B cell (primary cell): ENCODE data around the gene MOB3C. TPM values are rescaled to one million over a fixed set of nuclear protein-coding genes. Genes with fewer than 3 reads are reported as not detected.

Experiments used
- ATAC-seq: fragments of 200-7000 bp; cut with Tn5 transposase; one replicate; pipeline ENCODE4 v1.10.0; 2021; ENCODE audit warnings: low read depth, mild to moderate bottlenecking, moderate number of reproducible peaks, moderate library complexity
- CTCF ChIA-PET: fragments of 350-600 bp; sonication (Branson Sonifier 250); formaldehyde crosslinking; loops from one replicate; lab custom pipeline; 2021; ENCODE audit warnings: antibody characterized with exemption, inconsistent platforms; lab: Charles Lee
- POLR2A ChIA-PET: fragments of 350-600 bp; sonication (Branson Sonifier 250); formaldehyde crosslinking; loops from one replicate; lab custom pipeline; 2021; ENCODE audit warnings: antibody characterized with exemption; lab: Charles Lee
- DNase-seq: peaks from one replicate; pipeline ENCODE4 v3.0.0; 2013
- H2AFZ ChIP-seq: 2 replicates; pipeline ENCODE4 v1.6.1; 2012; ENCODE audit warnings: mild to moderate bottlenecking, low read depth, low read length; ENCODE audit not compliant: insufficient read depth, poor library complexity, severe bottlenecking
- H3K27ac ChIP-seq, 2 donors: 1 replicate in 1 of 2; 2 replicates in 1 of 2; pipeline ENCODE4 v1.5.1; 2012 to 2013; ENCODE audit warnings: low read length in 2 of 2, mild to moderate bottlenecking in 2 of 2, moderate library complexity in 1 of 2
- H3K27me3 ChIP-seq, 4 experiments: fragments of 200-600 bp in 1 of 4; sonication (generic) in 1 of 4; replicated peaks in 1 of 4; 1 replicate in 2 of 4; 2 replicates in 2 of 4; pipeline versions ENCODE4 v1.6.1 to v1.7.0; 2013 to 2016; ENCODE audit warnings: low read length in 3 of 4, mild to moderate bottlenecking in 2 of 4, mixed read lengths in 1 of 4, moderate library complexity in 1 of 4; ENCODE audit not compliant: insufficient read depth in 4 of 4, control insufficient read depth in 3 of 4; ENCODE audit errors: control extremely low read depth in 1 of 4
- H3K36me3 ChIP-seq, 2 experiments: replicated peaks in 1 of 2; 1 replicate in 1 of 2; 2 replicates in 1 of 2; pipeline versions ENCODE4 v1.6.1 to v1.7.1; 2013; ENCODE audit warnings: low read length in 1 of 2; ENCODE audit not compliant: insufficient read depth in 2 of 2, control insufficient read depth in 1 of 2; ENCODE audit errors: control extremely low read depth in 1 of 2, extremely low read depth in 1 of 2
- H3K4me1 ChIP-seq, 2 donors: fragments of 200-600 bp in 1 of 2; sonication (generic) in 1 of 2; 1 replicate in 1 of 2; 2 replicates in 1 of 2; pipeline versions ENCODE4 v1.5.1 to v1.6.1; 2013 to 2017; ENCODE audit warnings: low read length in 2 of 2; ENCODE audit not compliant: control insufficient read depth in 2 of 2, insufficient read depth in 2 of 2
- H3K4me2 ChIP-seq: replicated peaks from 2 replicates; pipeline ENCODE3; 2012; ENCODE audit warnings: mild to moderate bottlenecking, low read depth, low read length; ENCODE audit not compliant: poor library complexity, severe bottlenecking
- H3K4me3 ChIP-seq, 5 experiments: fragments of 200-600 bp in 1 of 5; sonication (generic) in 1 of 5; 1 replicate in 3 of 5; 2 replicates in 2 of 5; pipeline versions ENCODE4 v1.5.1 to v1.7.0; 2011 to 2016; ENCODE audit warnings: low read length in 4 of 5, mild to moderate bottlenecking in 4 of 5, low read depth in 2 of 5, control low read depth in 1 of 5, moderate library complexity in 1 of 5; ENCODE audit not compliant: insufficient read depth in 1 of 5; ENCODE audit errors: control extremely low read depth in 1 of 5, extremely low read depth in 1 of 5
- H3K79me2 ChIP-seq: fragments of 200-600 bp; sonication (generic); one replicate; pipeline ENCODE4 v1.6.0; 2016; ENCODE audit warnings: low read length; ENCODE audit not compliant: control insufficient read depth, insufficient read depth
- H3K9ac ChIP-seq: fragments of 200-600 bp; sonication (generic); 2 replicates; pipeline ENCODE4 v1.6.1; 2017; ENCODE audit warnings: mild to moderate bottlenecking, low read length, moderate library complexity
- H3K9me3 ChIP-seq, 3 donors: one replicate each; pipeline versions ENCODE4 v1.6.1 to v1.7.1; 2013; ENCODE audit warnings: low read length in 2 of 3; ENCODE audit not compliant: control insufficient read depth in 2 of 3, insufficient read depth in 1 of 3; ENCODE audit errors: control extremely low read depth in 1 of 3
- H4K20me1 ChIP-seq: 2 replicates; pipeline ENCODE4 v1.6.0; 2012; ENCODE audit warnings: mild to moderate bottlenecking, low read length; ENCODE audit not compliant: insufficient read depth, control insufficient read depth, poor library complexity, severe bottlenecking
- H3K27ac Mint-ChIP-seq: one replicate; pipeline ENCODE4 v1.8.0; 2021; ENCODE audit warnings: mixed read lengths
- H3K27me3 Mint-ChIP-seq: one replicate; pipeline ENCODE4 v1.8.0; 2021; ENCODE audit warnings: mixed read lengths
- H3K4me1 Mint-ChIP-seq: one replicate; pipeline ENCODE4 v1.8.0; 2021; ENCODE audit warnings: mixed read lengths
- H3K4me3 Mint-ChIP-seq: one replicate; pipeline ENCODE4 v1.8.0; 2021; ENCODE audit warnings: mixed read lengths
- H3K9me3 Mint-ChIP-seq: one replicate; pipeline ENCODE4 v1.8.0; 2022; ENCODE audit warnings: mixed read lengths; ENCODE audit not compliant: insufficient read depth
- CTCF ChIP-seq: fragments of 200-600 bp; IDR thresholded peaks from one replicate; pipeline ENCODE4 v1.8.0; 2022; ENCODE audit warnings: antibody characterized with exemption, mild to moderate bottlenecking
- EZH2 ChIP-seq: IDR thresholded peaks from 2 replicates; pipeline ENCODE4 v1.6.1; 2012; ENCODE audit warnings: borderline replicate concordance, low read depth, mild to moderate bottlenecking, moderate library complexity, low read length; ENCODE audit not compliant: insufficient read depth, poor library complexity, severe bottlenecking
- WGBS: methylation state at CpG from one replicate; pipeline ENCODE4 v1.1.5; 2013; ENCODE audit warnings: missing lambda C conversion rate; ENCODE audit not compliant: insufficient coverage; 5-methylcytosine and 5-hydroxymethylcytosine counted together
- intact Hi-C: fragments of 100-400 bp; cut with micrococcal nuclease; formaldehyde crosslinking; loops from one replicate; pipeline ENCODE4 v1.10.0; 2022
- polyA plus RNA-seq: library from polyadenylated mRNA; depleted of rRNA; stranded (reverse); fragments of >200 nt; gene quantifications from 2 replicates; pipeline ENCODE4 v1.2.3, GENCODE V29; 2012
- total RNA-seq, 2 donors: library from RNA; stranded (reverse); fragments of 120-200 nt in 1 of 2; gene quantifications; 1 replicate in 1 of 2; 2 replicates in 1 of 2; pipeline versions ENCODE4 v1.2.3 to v1.2.4, GENCODE V29; 2013 to 2022

Gene MOB3C
- total and polyA plus RNA-seq, 2 donors (not counting 1 experiment from before 2014, with no cell fraction given): 18.9 to 19.2 TPM

GRCh38 chr1:46622344-46622743, 5.7 kb upstream of the MOB3C start:
- no peaks in the 10 kb centered on the region for H3K36me3 ChIP-seq
- H2AFZ ChIP-seq: no peak overlapping the region
- intact Hi-C loops: loop anchor here (1.0 kb wide), 1 partner anchor 103 kb away; no protein-coding TSS in a partner anchor
- ATAC-seq (no peak), DNase-seq (no peak)
- TF ChIP-seq EZH2 (no peak), CTCF (no peak)
- POLR2A ChIA-PET: no interaction called here
- Mint-ChIP-seq H3K9me3 (no peaks in the 10 kb centered on the region), H3K4me1 (peaks cover 22% of the 10 kb centered on the region), H3K27me3 (no peaks in the 10 kb centered on the region), H3K4me3 (no peak overlapping the region), H3K27ac (no peak overlapping the region)
- no peaks in the 10 kb centered on the region for H3K27me3 ChIP-seq
- H3K9ac ChIP-seq: no peak overlapping the region
- H3K4me1 ChIP-seq: peaks cover 22 to 23% of the 10 kb centered on the region in 2 donors
- CTCF ChIA-PET: no interaction called here
- H3K4me3 ChIP-seq: no peak overlapping the region
- 83% methylated on average over 3 of the region's 3 CpGs for WGBS
- no peak overlapping the region for H3K4me2 ChIP-seq
- no peaks in the 10 kb centered on the region for H3K9me3 ChIP-seq
- no peaks in the 10 kb centered on the region for H4K20me1 ChIP-seq
- H3K79me2 ChIP-seq: no peaks in the 10 kb centered on the region
- no peak overlapping the region for H3K27ac ChIP-seq

GRCh38 chr1:46621930-46622329, 5.3 kb upstream of the MOB3C start:
- no peaks in the 10 kb centered on the region for H3K79me2 ChIP-seq
- Mint-ChIP-seq H3K27ac (no peak overlapping the region), H3K4me1 (peaks cover 26% of the 10 kb centered on the region), H3K27me3 (no peaks in the 10 kb centered on the region), H3K9me3 (no peaks in the 10 kb centered on the region), H3K4me3 (no peak overlapping the region)
- H2AFZ ChIP-seq: no peak overlapping the region
- intact Hi-C loops: loop anchor here (1.0 kb wide), 1 partner anchor 103 kb away; no protein-coding TSS in a partner anchor
- WGBS: 100% methylated on average over 3 of the region's 7 CpGs
- no peaks in the 10 kb centered on the region for H3K27me3 ChIP-seq
- no peaks in the 10 kb centered on the region for H3K9me3 ChIP-seq
- no peak for TF ChIP-seq CTCF
- TF ChIP-seq EZH2: no peak
- H3K9ac ChIP-seq: no peak overlapping the region
- CTCF ChIA-PET: no interaction called here
- POLR2A ChIA-PET: no interaction called here
- H3K4me1 ChIP-seq: peaks cover 26 to 28% of the 10 kb centered on the region in 2 donors
- H3K36me3 ChIP-seq: no peaks in the 10 kb centered on the region
- no peaks in the 10 kb centered on the region for H4K20me1 ChIP-seq
- H3K4me3 ChIP-seq: no peak overlapping the region
- H3K4me2 ChIP-seq: no peak overlapping the region
- ATAC-seq: no peak
- DNase-seq: no peak
- H3K27ac ChIP-seq: no peak overlapping the region
